ENCODE data around the gene SPN. TPM values are rescaled to one million over a fixed set of nuclear protein-coding genes. Genes with fewer than 3 reads are reported as not detected.
"Not testable (repeated sequence)": the region's sequence is repeated elsewhere in the genome, so short reads cannot be mapped to it uniquely, and the experiment has no call there.

Gene SPN
- polyA plus RNA-seq, 1 donor = 6.8 TPM

- H3K9me3 ChIP-seq (ENCODE audit: control insufficient read depth, low read depth, low read length) = peaks cover 4% of the 10 kb centered on the region
- no peaks in the 10 kb centered on the region for H3K27me3 ChIP-seq (ENCODE audit: control insufficient read depth, insufficient read depth, low read length)
- no peak overlapping the region for H3K4me3 ChIP-seq (ENCODE audit: low read length)
- no peaks in the 10 kb centered on the region for H3K4me1 ChIP-seq (ENCODE audit: control insufficient read depth, insufficient read depth, low read length)
- 78% methylated on average over 4 of the region's 13 CpGs for WGBS (ENCODE audit: insufficient coverage, low lambda C conversion rate)
- H3K36me3 ChIP-seq (ENCODE audit: control insufficient read depth, insufficient read depth, low read length) = peaks cover 3% of the 10 kb centered on the region
- DNase-seq = no peak
- H3K27ac ChIP-seq (ENCODE audit: low read length) = no peak overlapping the region
Observed at GRCh38 chr16:29702269-29702668, 39.2 kb downstream of the SPN start.

- DNase-seq = no peak
- Histone ChIP-seq H3K4me3 (ENCODE audit: low read length) (no peak overlapping the region), H3K36me3 (ENCODE audit: control insufficient read depth, insufficient read depth, low read length) (no peaks in the 10 kb centered on the region), H3K9me3 (ENCODE audit: control insufficient read depth, low read depth, low read length) (no peaks in the 10 kb centered on the region), H3K4me1 (ENCODE audit: control insufficient read depth, insufficient read depth, low read length) (no peaks in the 10 kb centered on the region), H3K27me3 (ENCODE audit: control insufficient read depth, insufficient read depth, low read length) (no peaks in the 10 kb centered on the region), H3K27ac (ENCODE audit: low read length) (no peak overlapping the region)
- 100% methylated on average over 1 of the region's 2 CpGs for WGBS (ENCODE audit: insufficient coverage, low lambda C conversion rate)
Observed at GRCh38 chr16:29705030-29705429, 42.0 kb downstream of the SPN start.

- no CpG with 5 or more reads among the region's 1 CpG for WGBS (ENCODE audit: insufficient coverage, low lambda C conversion rate)
Observed at GRCh38 chr16:29707160-29707559, 44.1 kb downstream of the SPN start.

GRCh38 chr16:29708917-29709600 lies 46.0 kb downstream of the SPN start:
- no peak overlapping the region for H3K27ac ChIP-seq (ENCODE audit: low read length)

More at GRCh38 chr16:29707160-29707559, 44.1 kb downstream of the SPN start:
- not testable (repeated sequence) for H3K27me3 ChIP-seq (ENCODE audit: control insufficient read depth, insufficient read depth, low read length); H3K27ac ChIP-seq (ENCODE audit: low read length); DNase-seq; H3K4me1 ChIP-seq (ENCODE audit: control insufficient read depth, insufficient read depth, low read length); H3K9me3 ChIP-seq (ENCODE audit: control insufficient read depth, low read depth, low read length); H3K36me3 ChIP-seq (ENCODE audit: control insufficient read depth, insufficient read depth, low read length); H3K4me3 ChIP-seq (ENCODE audit: low read length)

GRCh38 chr16:29709657-29710056 lies 46.6 kb downstream of the SPN start:
- WGBS (ENCODE audit: insufficient coverage, low lambda C conversion rate) = 42% methylated on average over 2 of the region's 6 CpGs
- not testable (repeated sequence) for DNase-seq; H3K4me3 ChIP-seq (ENCODE audit: low read length); H3K9me3 ChIP-seq (ENCODE audit: control insufficient read depth, low read depth, low read length); H3K27ac ChIP-seq (ENCODE audit: low read length); H3K36me3 ChIP-seq (ENCODE audit: control insufficient read depth, insufficient read depth, low read length); H3K27me3 ChIP-seq (ENCODE audit: control insufficient read depth, insufficient read depth, low read length); H3K4me1 ChIP-seq (ENCODE audit: control insufficient read depth, insufficient read depth, low read length)

More at GRCh38 chr16:29708917-29709600, 46.0 kb downstream of the SPN start:
- Histone ChIP-seq H3K27me3 (ENCODE audit: control insufficient read depth, insufficient read depth, low read length) (no peaks in the 10 kb centered on the region), H3K4me1 (ENCODE audit: control insufficient read depth, insufficient read depth, low read length) (no peaks in the 10 kb centered on the region), H3K36me3 (ENCODE audit: control insufficient read depth, insufficient read depth, low read length) (no peaks in the 10 kb centered on the region), H3K9me3 (ENCODE audit: control insufficient read depth, low read depth, low read length) (no peaks in the 10 kb centered on the region), H3K4me3 (ENCODE audit: low read length) (no peak overlapping the region)
- no peak for DNase-seq
- 70% methylated on average over 3 of the region's 16 CpGs for WGBS (ENCODE audit: insufficient coverage, low lambda C conversion rate)

- H3K4me1 ChIP-seq (ENCODE audit: control insufficient read depth, insufficient read depth, low read length) = no peaks in the 10 kb centered on the region
- H3K36me3 ChIP-seq (ENCODE audit: control insufficient read depth, insufficient read depth, low read length) = no peaks in the 10 kb centered on the region
- H3K27ac ChIP-seq (ENCODE audit: low read length) = no peak overlapping the region
- H3K4me3 ChIP-seq (ENCODE audit: low read length) = no peak overlapping the region
- 42% methylated on average over 2 of the region's 17 CpGs for WGBS (ENCODE audit: insufficient coverage, low lambda C conversion rate)
- DNase-seq = peak; percentile 45 to 74
- H3K27me3 ChIP-seq (ENCODE audit: control insufficient read depth, insufficient read depth, low read length) = no peaks in the 10 kb centered on the region
- no peaks in the 10 kb centered on the region for H3K9me3 ChIP-seq (ENCODE audit: control insufficient read depth, low read depth, low read length)
Observed at GRCh38 chr16:29710227-29711219, 47.5 kb downstream of the SPN start.

GRCh38 chr16:29712809-29713208 lies 49.8 kb downstream of the SPN start:
- Histone ChIP-seq H3K4me3 (ENCODE audit: low read length) (no peak overlapping the region), H3K36me3 (ENCODE audit: control insufficient read depth, insufficient read depth, low read length) (no peaks in the 10 kb centered on the region), H3K27me3 (ENCODE audit: control insufficient read depth, insufficient read depth, low read length) (no peaks in the 10 kb centered on the region), H3K4me1 (ENCODE audit: control insufficient read depth, insufficient read depth, low read length) (no peaks in the 10 kb centered on the region), H3K9me3 (ENCODE audit: control insufficient read depth, low read depth, low read length) (no peaks in the 10 kb centered on the region), H3K27ac (ENCODE audit: low read length) (no peak overlapping the region)
- no CpG with 5 or more reads among the region's 4 CpGs for WGBS (ENCODE audit: insufficient coverage, low lambda C conversion rate)
- DNase-seq = no peak

- Histone ChIP-seq H3K27me3 (ENCODE audit: control insufficient read depth, insufficient read depth, low read length) (no peaks in the 10 kb centered on the region), H3K36me3 (ENCODE audit: control insufficient read depth, insufficient read depth, low read length) (no peaks in the 10 kb centered on the region), H3K4me3 (ENCODE audit: low read length) (no peak overlapping the region), H3K4me1 (ENCODE audit: control insufficient read depth, insufficient read depth, low read length) (no peaks in the 10 kb centered on the region), H3K9me3 (ENCODE audit: control insufficient read depth, low read depth, low read length) (no peaks in the 10 kb centered on the region), H3K27ac (ENCODE audit: low read length) (no peak overlapping the region)
- no peak for DNase-seq
- no CpG with 5 or more reads among the region's 2 CpGs for WGBS (ENCODE audit: insufficient coverage, low lambda C conversion rate)
Observed at GRCh38 chr16:29714396-29714795, 51.3 kb downstream of the SPN start.

- 20% methylated on average over 1 of the region's 1 CpG for WGBS (ENCODE audit: insufficient coverage, low lambda C conversion rate)
- Histone ChIP-seq H3K4me1 (ENCODE audit: control insufficient read depth, insufficient read depth, low read length) (no peaks in the 10 kb centered on the region), H3K4me3 (ENCODE audit: low read length) (no peak overlapping the region), H3K9me3 (ENCODE audit: control insufficient read depth, low read depth, low read length) (no peaks in the 10 kb centered on the region), H3K27me3 (ENCODE audit: control insufficient read depth, insufficient read depth, low read length) (no peaks in the 10 kb centered on the region), H3K36me3 (ENCODE audit: control insufficient read depth, insufficient read depth, low read length) (no peaks in the 10 kb centered on the region), H3K27ac (ENCODE audit: low read length) (no peak overlapping the region)
- DNase-seq = no peak
Observed at GRCh38 chr16:29714972-29715371, 51.9 kb downstream of the SPN start.

GRCh38 chr16:29717113-29717512 lies 54.1 kb downstream of the SPN start:
- no peaks in the 10 kb centered on the region for H3K9me3 ChIP-seq (ENCODE audit: control insufficient read depth, low read depth, low read length)
- no peaks in the 10 kb centered on the region for H3K27me3 ChIP-seq (ENCODE audit: control insufficient read depth, insufficient read depth, low read length)
- no peak overlapping the region for H3K27ac ChIP-seq (ENCODE audit: low read length)
- H3K4me3 ChIP-seq (ENCODE audit: low read length) = no peak overlapping the region
- no peaks in the 10 kb centered on the region for H3K4me1 ChIP-seq (ENCODE audit: control insufficient read depth, insufficient read depth, low read length)
- WGBS (ENCODE audit: insufficient coverage, low lambda C conversion rate) = no CpG with 5 or more reads among the region's 7 CpGs
- no peaks in the 10 kb centered on the region for H3K36me3 ChIP-seq (ENCODE audit: control insufficient read depth, insufficient read depth, low read length)
- no peak for DNase-seq

Measured in large intestine (tissue), 3 donors.